GM21825 (cell line): Measurements from ENCODE around the gene HMCN1.
"Not testable (repeated sequence)": the region's sequence is repeated elsewhere in the genome, so short reads cannot be mapped to it uniquely, and the experiment has no call there.

Experiments used
- ATAC-seq: cut with Tn5 transposase; IDR thresholded peaks from one replicate; pipeline ENCODE4 v1.9.1; 2021; ENCODE audit warnings: mild to moderate bottlenecking, moderate library complexity; ENCODE audit not compliant: unreplicated experiment

The HMCN1 gene

GRCh38 chr1:185739967-185740366 lies 5.8 kb downstream of the HMCN1 start:
- ATAC-seq = no peak

- no peak for ATAC-seq
These were observed 7.4 kb downstream of the HMCN1 start for GRCh38 chr1:185741551-185741950.

DNA sequence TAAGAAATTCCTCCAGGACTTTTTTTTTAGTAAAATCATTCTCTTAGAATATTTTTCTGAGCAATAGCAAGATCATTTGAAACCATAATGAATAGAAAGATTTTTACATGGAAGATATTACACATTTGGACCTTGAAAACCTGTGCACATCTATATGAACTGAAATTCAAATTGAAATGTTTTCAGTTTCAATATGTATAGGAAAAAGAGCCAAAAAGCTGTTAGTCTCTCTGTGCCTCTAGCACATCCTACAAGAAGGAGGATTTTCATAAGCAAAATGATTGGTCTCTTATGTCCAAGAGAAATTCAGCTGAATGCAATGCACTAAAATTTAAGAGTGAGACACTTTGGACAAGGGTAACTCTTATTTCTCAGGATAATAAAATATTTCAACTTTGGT lies 8.2 kb downstream of the HMCN1 start:
- ATAC-seq = no peak

DNA sequence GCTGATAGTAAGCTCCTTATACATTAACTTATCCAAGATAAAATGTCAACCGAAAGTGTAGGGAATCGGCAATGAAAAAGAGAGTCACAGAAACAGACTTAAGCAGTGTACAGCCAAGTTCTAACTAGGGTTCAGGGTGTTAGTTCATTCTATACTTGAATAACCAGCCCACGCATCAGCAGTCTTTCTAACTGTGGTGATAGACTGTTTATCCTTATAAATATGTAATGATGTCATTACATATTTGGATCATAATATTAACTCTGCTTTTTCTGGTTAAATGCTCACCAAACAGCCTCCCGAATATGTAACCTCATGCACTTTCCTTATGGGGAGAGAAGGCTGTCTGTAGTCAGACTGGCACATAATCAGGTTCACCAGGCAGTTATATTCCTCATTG lies 11.0 kb downstream of the HMCN1 start:
- ATAC-seq = no peak

- no peak for ATAC-seq
These were observed 24.9 kb downstream of the HMCN1 start for GRCh38 chr1:185759061-185759460.

GRCh38 chr1:185761841-185762240 lies 27.6 kb downstream of the HMCN1 start:
- ATAC-seq = no peak

- no peak for ATAC-seq
These were observed 33.4 kb downstream of the HMCN1 start for GRCh38 chr1:185767508-185768120.

DNA sequence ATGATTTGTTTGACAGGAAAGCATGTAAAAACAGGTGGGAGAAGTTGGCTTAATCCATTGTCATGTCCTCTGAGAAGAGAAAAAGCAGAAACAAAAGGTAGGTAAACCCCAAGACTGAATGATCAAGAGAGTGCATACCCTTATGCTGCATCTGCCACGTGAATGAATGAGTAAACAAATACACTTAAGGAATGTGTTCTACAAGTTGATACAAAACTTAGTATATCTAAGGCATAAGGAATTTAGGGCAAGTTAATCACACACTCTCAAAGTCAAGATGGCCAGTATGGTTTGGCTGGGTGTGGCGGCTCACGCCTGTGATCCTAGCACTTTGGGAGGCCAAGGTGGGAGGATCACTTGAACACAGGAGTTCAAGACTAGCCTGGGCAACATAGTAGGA lies 34.2 kb downstream of the HMCN1 start:
- ATAC-seq = no peak

- ATAC-seq = no peak
These were observed 34.9 kb downstream of the HMCN1 start for GRCh38 chr1:185769136-185769535.

- ATAC-seq = no peak
These were observed 40.2 kb downstream of the HMCN1 start for GRCh38 chr1:185774394-185774793.

DNA sequence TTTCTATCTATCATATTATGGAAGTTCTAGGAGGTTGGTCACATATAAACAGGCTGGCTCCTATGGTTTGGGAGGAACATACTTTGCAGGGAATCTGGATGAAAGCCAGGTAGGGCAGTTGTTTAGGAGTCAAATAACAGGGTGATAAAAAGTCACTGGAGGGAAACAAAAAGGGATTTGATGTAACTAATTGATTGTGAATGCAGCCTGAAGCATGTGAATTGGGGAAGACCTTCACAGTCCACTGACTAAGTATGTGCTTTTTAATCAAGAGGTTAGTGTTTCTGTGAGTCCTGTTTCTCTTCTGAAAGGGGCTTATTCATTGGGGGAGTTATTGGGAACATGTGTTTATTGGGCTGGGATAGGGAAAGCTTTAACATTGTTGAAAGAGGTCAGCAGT lies 41.3 kb downstream of the HMCN1 start:
- no peak for ATAC-seq

DNA sequence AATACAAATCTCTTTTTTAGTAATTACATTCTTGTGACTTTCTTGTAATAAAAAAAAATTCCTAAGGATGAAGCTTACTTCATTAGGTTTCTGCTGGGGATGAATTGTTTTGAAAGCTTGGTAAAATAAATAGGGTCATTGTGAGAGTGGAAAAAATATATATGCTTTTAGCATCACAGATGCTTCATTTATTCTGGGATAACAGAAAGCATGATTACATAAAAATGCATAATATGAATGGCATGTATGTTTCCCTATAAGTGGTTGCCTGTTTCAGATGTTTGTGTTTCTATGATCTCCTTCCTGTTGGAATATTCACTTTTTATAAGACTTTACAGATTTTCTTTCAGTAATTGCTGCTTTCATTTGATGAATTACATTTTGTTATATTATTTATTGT lies 42.3 kb downstream of the HMCN1 start:
- ATAC-seq = no peak

DNA sequence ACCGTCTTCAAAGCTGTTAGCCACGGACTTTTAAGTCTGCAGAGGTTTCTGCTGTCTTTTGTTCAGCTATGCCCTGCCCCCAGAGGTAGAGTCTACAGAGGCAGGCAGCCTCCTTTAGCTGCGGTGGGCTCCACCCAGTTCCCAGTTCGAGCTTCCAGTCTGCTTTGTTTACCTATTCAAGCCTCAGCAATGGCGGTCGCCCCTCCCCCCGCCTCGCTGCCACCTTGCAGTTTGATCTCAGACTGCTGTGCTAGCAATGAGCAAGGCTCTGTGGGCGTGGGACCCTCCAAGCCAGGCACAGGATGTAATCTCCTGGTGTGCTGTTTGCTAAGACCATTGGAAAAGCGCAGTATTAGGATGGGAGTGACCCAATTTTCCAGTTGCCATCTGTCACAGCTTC lies 49.7 kb downstream of the HMCN1 start:
- ATAC-seq = not testable (repeated sequence)

DNA sequence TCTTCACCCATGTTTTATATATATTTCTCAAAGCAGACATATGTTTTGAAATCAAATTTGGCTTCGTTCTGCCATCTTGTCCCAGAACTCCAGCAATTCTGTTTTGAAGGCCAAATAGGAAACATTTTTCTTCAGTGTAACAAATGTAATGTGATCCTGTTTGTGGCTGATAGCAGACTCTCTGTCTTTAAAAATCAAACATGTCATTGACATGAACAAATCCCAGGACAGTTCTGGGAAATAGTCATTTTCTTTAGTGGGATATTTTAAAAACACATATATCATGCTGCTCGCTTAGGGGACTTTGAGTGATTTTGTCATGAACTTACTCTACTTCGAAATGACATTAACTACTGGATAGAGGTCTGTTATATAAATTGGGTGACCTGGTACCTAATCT lies 51.4 kb downstream of the HMCN1 start:
- no peak for ATAC-seq

DNA sequence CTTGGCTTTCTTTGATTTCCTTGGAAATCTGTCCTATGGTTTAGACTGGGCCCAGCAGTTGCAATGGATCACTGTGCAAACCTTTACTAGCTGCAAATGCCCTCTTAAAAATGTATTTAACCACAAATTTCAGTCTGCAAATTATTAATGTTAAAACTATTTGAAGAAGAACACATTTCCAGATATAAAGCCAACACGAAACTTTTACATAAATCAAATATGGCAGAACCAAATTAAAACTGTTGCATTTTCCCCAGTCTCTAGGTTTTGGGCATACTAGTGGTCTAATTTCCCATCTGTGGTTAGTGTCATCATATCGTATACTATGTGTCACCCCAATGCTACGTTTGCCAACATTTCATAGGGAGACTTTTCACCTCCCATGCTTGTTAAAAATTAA lies 52.3 kb downstream of the HMCN1 start:
- no peak for ATAC-seq

GRCh38 chr1:185787238-185787637 lies 53.0 kb downstream of the HMCN1 start:
- no peak for ATAC-seq

DNA sequence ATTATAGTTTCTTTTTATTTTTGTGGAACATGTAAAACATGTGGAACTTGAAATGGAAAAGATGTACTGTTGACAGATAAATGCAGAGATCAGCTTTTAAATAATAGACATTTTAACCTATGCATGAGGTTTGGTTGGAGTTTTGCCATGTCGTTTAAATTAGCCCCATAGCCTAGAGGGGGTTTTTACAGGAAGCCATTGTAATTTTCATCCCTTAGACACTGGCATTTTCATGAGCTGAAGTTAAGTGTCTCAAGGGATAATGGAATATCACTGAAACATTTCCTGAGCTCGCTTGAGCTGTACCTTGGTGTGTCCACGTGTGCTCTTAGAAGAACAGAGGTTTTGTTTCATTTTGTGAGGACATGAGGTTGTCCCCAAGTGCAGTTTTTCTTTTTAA lies 54.2 kb downstream of the HMCN1 start:
- ATAC-seq = no peak

DNA sequence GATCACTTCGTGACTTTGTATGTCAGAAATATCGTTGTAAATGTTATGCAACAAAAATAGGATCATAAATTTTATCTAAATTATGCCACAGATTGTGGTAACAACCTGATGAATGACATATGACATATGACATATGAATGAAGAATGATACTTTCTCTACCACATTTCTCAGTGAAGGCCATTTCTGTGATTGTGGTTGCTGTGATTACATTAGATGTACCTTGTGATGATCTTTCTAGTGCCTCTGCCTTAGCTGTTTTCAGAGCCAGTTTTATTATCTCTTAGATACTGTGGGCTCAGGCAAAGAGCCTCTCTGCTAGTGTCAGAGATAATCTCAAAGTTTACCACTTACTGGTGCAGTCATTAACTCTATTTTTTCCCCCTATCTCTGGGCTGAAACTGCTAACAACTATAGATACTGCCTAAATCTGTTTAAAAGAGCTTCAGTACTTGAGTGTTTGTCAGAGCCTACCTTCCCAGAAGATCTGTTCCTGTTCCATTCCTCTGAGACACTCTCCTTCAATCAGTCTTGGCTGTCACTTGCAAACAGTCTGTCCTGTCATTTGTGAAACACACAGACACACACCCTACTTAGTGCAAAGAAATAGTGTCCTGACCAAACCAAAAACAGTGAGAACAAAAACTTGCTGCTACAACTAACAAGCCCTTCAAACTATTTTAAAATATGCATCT lies 55.5 kb downstream of the HMCN1 start:
- ATAC-seq = no peak

DNA sequence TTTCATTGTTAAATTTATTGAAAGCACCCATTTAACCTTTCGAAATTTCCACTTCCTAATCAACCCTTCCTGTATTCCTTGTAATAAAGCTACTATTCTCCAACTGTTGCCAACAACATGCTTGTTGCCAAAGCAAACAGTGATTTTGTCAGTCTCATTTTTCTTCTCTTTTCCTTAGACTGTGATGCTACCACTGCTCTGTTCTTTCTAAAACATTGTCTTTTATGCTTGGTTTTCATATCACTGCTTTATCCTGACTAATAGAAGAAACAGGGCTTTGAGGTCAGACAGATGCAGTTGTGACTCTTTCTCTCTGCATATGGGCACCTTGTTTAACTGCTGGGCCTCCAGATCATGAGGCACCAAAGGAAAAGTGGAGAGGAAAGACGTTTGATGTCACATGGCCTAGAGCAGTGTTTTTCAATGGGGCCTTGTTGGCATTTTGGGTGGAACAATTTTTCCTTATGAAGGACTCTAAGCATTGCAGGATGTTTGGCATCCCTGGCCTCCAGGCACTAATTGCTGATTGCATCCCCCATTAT lies 56.1 kb downstream of the HMCN1 start:
- no peak for ATAC-seq

- no peak for ATAC-seq
These were observed 57.8 kb downstream of the HMCN1 start for GRCh38 chr1:185792040-185792439.

DNA sequence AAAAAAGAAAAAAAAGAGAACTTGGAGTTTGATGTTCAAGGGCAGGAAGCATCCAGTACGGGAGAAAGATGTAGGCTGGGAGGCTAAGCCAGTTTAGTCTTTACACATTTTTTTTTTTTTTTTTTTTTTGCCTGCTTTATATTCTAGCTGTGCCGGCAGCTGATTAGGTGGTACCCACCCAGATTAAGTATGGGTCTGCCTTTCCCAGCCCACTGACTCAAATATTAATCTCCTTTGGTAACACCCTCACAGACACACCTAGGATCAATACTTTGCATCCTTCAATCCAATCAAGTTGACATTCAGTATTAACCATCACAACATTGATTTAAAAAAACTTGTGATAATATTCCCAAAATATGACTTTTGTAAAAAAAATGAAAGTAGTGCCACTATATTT lies 60.3 kb downstream of the HMCN1 start:
- ATAC-seq = not testable (repeated sequence)

GRCh38 chr1:185795181-185795580 lies 61.0 kb downstream of the HMCN1 start:
- ATAC-seq = no peak

DNA sequence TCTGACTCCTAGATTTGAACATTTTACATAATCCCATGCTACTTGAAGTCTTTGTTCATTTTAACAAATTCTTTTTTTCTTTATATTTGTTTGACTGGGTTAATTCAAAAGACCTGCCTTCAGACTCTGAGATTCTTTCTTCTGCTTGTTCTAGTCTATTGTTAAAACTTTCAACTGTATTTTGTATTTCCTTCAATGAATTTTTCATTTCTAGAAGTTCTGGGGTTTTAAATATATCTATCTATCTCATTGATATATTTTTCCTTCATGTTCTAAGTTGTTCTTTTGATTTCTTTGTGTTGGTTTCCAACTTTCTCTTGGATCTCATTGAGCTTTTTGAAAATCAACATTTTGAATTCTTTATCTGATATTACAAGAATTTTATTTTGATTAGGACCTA lies 64.3 kb downstream of the HMCN1 start:
- no peak for ATAC-seq
